ENCODE results near the gene CNNM4.
"Not testable (repeated sequence)": the region's sequence is repeated elsewhere in the genome, so short reads cannot be mapped to it uniquely, and the experiment has no call there.

CNNM4 gene

DNA sequence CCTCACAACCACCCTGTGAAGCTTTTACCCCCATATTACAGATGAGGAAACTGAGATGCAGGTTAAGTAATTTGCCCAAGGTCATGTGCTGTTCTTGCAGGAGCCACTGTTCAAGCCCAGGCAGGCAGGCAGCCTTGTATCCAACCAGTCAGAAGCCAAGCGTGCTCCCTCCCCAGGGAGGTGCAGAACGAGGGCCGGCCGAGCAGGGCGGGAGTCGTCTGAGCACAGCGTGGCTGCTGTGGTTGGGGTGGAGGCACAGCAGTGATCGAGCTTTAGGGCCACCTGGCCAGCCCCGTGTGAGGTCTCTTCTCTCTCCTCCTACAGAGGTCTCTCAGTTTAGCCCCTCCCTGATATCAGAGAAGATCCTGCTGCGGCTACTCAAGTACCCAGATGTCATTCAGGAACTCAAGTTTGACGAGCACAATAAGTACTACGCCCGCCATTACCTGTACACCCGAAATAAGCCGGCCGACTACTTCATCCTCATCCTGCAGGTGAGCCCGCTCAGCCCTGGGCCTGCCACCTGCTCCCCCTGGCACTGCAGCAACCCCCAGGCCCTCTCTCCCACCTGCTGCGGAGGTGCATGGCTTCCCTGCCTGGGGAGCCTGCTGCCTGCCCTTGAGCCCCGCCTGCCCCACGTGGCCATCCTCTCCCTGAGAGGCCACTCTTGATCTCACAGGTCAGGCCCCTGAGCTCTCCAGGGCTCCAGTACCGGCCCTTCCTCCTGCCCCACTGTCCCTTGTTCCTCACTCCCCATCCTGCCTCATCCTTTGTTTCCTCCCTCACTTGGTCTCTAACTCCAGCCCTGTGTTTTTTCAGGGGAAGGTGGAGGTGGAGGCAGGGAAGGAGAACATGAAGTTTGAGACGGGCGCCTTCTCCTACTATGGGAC, 38.3 kb downstream of the CNNM4 start:
- peaks cover 15% of the 10 kb centered on the region for H3K36me3 ChIP-seq (ENCODE audit: insufficient read depth, low read length)
- H3K9ac ChIP-seq (ENCODE audit: low read length): no peak overlapping the region
- no peak overlapping the region for H3K4me3 ChIP-seq (ENCODE audit: low read depth in 1 of 2, low read length in 2 of 2)
- H3K27ac ChIP-seq (ENCODE audit: low read depth, low read length): no peak overlapping the region
- no peaks in the 10 kb centered on the region for H3K27me3 ChIP-seq (ENCODE audit: control insufficient read depth in 1 of 2, insufficient read depth in 2 of 2, low read length in 2 of 2)
- H3K9me3 ChIP-seq (ENCODE audit: low read length): no peaks in the 10 kb centered on the region
- H3K4me1 ChIP-seq (ENCODE audit: insufficient read depth, low read length): peaks cover 7% of the 10 kb centered on the region

GRCh38 chr2:96799623-96799935, 38.9 kb downstream of the CNNM4 start:
- no peak overlapping the region for H3K4me3 ChIP-seq (ENCODE audit: low read depth in 1 of 2, low read length in 2 of 2)
- H3K27ac ChIP-seq (ENCODE audit: low read depth, low read length): no peak overlapping the region
- H3K9ac ChIP-seq (ENCODE audit: low read length): no peak overlapping the region
- peaks cover 7% of the 10 kb centered on the region for H3K4me1 ChIP-seq (ENCODE audit: insufficient read depth, low read length)
- no peaks in the 10 kb centered on the region for H3K9me3 ChIP-seq (ENCODE audit: low read length)
- H3K36me3 ChIP-seq (ENCODE audit: insufficient read depth, low read length): peaks cover 15% of the 10 kb centered on the region
- no peaks in the 10 kb centered on the region for H3K27me3 ChIP-seq (ENCODE audit: control insufficient read depth in 1 of 2, insufficient read depth in 2 of 2, low read length in 2 of 2)

DNA sequence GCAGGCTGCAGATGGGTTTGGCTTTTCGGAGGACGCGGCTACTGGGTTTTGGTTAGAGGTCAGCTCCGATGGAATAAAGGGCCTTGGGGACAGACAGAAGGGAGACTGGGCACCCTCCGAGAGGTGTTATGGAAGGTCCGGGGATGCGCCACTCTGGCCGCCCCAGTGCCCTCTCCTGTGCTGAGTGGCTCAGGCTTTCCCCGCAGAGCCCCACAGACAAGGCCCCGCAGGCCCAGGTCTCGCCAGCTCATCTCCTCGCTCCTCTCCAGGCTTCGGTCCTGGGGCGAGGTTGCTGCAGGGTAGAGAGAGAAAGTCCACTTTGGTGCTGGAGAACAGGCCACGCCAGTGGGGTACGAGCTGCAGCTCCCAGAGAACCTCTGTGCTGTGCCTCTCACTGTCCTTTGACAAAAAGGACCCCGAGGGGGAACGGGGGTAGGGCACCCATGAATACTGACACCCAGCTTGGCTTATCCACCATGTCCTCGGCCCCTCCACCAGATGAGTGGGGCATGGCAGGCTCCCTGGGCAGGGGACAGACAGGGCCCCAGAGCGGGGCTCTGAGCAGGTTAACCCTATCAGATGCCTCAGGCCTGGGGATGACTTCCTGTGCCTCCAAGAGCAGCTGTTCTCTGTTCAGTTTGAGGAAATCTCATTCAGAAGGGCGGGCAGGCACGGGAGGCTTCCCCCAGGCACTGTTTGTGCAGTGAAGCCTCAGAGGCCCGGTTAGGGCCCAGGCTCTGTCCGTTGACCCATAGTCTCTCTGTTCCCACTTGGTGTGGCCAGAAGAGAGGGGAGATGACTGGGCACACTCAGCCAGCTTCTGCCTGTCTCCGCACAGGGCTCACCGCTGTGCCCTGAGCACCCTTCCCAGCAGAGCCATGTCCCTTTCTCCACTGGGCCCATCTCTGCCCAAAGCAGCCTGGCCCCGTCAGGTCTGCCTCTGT, 39.6 kb downstream of the CNNM4 start:
- H3K27ac ChIP-seq (ENCODE audit: low read depth, low read length): no peak overlapping the region
- H3K4me1 ChIP-seq (ENCODE audit: insufficient read depth, low read length): peaks cover 7% of the 10 kb centered on the region
- H3K9me3 ChIP-seq (ENCODE audit: low read length): no peaks in the 10 kb centered on the region
- peaks cover 15% of the 10 kb centered on the region for H3K36me3 ChIP-seq (ENCODE audit: insufficient read depth, low read length)
- no peak overlapping the region for H3K4me3 ChIP-seq (ENCODE audit: low read depth in 1 of 2, low read length in 2 of 2)
- no peaks in the 10 kb centered on the region for H3K27me3 ChIP-seq (ENCODE audit: control insufficient read depth in 1 of 2, insufficient read depth in 2 of 2, low read length in 2 of 2)
- no peak overlapping the region for H3K9ac ChIP-seq (ENCODE audit: low read length)

DNA sequence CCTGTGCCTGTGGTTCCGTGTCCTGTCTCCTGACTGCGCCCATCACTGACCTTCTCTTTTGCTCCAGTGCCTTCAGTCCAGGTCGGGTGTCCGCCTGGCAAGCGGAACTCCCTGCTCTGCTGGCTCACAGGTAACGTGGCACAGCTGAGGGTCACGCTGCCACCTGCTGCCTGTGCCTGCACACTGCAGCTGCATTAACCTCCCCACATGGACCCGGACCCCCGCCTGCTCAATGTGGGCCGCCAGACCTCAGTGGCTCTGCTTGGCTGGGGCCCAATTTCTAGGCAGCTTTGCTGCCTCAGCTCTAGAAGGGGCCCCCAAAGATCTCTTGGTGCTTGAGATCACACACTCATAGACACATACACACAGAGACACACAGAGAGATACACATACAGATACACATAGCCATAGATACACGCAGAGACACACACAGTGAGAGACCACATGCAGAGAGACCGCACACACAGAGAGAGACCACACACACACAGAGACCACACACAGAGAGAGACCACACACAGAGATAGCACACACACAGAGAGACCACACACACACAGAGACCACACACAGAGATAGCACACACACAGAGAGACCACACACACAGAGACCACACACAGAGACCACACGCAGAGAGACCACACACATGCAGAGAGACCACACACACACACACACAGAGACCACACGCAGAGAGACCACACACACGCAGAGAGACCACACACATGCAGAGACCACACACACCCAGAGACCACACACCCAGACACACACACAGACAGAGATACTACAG, 40.5 kb downstream of the CNNM4 start:
- H3K9ac ChIP-seq (ENCODE audit: low read length): no peak overlapping the region
- H3K27me3 ChIP-seq (ENCODE audit: control insufficient read depth in 1 of 2, insufficient read depth in 2 of 2, low read length in 2 of 2): no peaks in the 10 kb centered on the region
- H3K4me1 ChIP-seq (ENCODE audit: insufficient read depth, low read length): peaks cover 7% of the 10 kb centered on the region
- peaks cover 15% of the 10 kb centered on the region for H3K36me3 ChIP-seq (ENCODE audit: insufficient read depth, low read length)
- H3K9me3 ChIP-seq (ENCODE audit: low read length): no peaks in the 10 kb centered on the region
- H3K4me3 ChIP-seq (ENCODE audit: low read depth in 1 of 2, low read length in 2 of 2): no peak overlapping the region
- H3K27ac ChIP-seq (ENCODE audit: low read depth, low read length): no peak overlapping the region

DNA sequence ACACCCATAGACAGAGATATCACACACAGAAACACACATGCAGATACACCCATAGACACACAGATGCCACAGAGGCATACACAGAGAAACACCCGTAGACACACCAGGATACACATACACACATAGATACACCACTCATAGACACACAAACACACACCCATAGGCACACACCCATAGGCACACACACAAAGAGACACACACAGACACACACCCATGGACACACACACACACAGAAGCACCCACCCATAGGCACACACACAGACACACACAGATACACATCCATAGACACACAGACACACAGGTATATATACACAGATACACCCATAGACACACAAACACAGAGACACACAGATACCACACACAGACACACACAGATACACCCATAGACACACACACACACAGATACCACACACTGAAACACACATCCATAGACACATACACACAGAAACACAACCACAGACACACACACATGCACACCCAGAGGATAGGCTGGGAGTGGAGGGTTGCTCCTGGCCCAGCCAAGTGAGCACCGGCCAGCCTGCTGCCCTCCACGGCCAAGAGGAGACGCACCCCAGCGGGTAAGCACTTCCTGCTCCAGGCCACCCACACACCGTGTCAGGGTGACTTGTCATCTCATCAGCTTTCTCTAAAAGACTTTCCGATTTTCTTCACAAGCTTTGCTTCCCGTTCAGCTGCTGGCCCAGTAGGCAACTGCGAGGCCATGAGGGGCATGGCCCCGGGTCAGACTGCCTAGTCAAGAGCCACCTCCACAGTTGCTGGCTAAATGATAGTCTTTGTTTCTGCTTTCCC, 41.3 kb downstream of the CNNM4 start:
- Histone ChIP-seq H3K36me3 (ENCODE audit: insufficient read depth, low read length) (peaks cover 15% of the 10 kb centered on the region), H3K4me1 (ENCODE audit: insufficient read depth, low read length) (peaks cover 7% of the 10 kb centered on the region), H3K4me3 (ENCODE audit: low read depth in 1 of 2, low read length in 2 of 2) (no peak overlapping the region), H3K9me3 (ENCODE audit: low read length) (no peaks in the 10 kb centered on the region), H3K27ac (ENCODE audit: low read depth, low read length) (no peak overlapping the region), H3K27me3 (ENCODE audit: control insufficient read depth in 1 of 2, insufficient read depth in 2 of 2, low read length in 2 of 2) (no peaks in the 10 kb centered on the region), H3K9ac (ENCODE audit: low read length) (no peak overlapping the region)

- Histone ChIP-seq H3K9ac (ENCODE audit: low read length) (no peak overlapping the region), H3K4me1 (ENCODE audit: insufficient read depth, low read length) (peaks cover 7% of the 10 kb centered on the region), H3K9me3 (ENCODE audit: low read length) (no peaks in the 10 kb centered on the region), H3K4me3 (ENCODE audit: low read depth in 1 of 2, low read length in 2 of 2) (no peak overlapping the region), H3K27me3 (ENCODE audit: control insufficient read depth in 1 of 2, insufficient read depth in 2 of 2, low read length in 2 of 2) (no peaks in the 10 kb centered on the region), H3K27ac (ENCODE audit: low read depth, low read length) (no peak overlapping the region), H3K36me3 (ENCODE audit: insufficient read depth, low read length) (peaks cover 10% of the 10 kb centered on the region)
These were observed 42.0 kb downstream of the CNNM4 start for GRCh38 chr2:96802721-96803120.

DNA sequence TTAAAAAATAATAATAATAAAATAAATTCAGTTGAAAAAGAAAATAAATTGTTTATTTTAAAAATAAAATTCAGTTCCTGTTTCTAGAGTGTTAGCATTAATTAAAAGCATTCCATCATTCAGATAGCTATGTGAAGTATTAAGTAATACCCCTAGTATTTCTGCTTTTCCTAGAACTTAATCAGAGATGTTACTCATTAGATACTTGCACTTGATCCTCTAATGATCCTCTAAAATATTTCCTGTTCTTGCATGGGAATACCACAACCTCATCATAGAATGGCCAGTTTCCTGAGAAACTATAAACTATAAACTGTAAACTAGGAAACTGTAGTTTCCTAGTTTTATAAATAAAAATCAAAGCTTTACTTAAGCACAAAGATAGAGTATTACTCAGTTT, 44.3 kb downstream of the CNNM4 start:
- no peak overlapping the region for H3K9ac ChIP-seq (ENCODE audit: low read length)
- H3K4me1 ChIP-seq (ENCODE audit: insufficient read depth, low read length): peaks cover 7% of the 10 kb centered on the region
- H3K4me3 ChIP-seq (ENCODE audit: low read depth in 1 of 2, low read length in 2 of 2): no peak overlapping the region
- no peaks in the 10 kb centered on the region for H3K9me3 ChIP-seq (ENCODE audit: low read length)
- no peaks in the 10 kb centered on the region for H3K27me3 ChIP-seq (ENCODE audit: control insufficient read depth in 1 of 2, insufficient read depth in 2 of 2, low read length in 2 of 2)
- H3K27ac ChIP-seq (ENCODE audit: low read depth, low read length): no peak overlapping the region
- peaks cover 14% of the 10 kb centered on the region for H3K36me3 ChIP-seq (ENCODE audit: insufficient read depth, low read length)

DNA sequence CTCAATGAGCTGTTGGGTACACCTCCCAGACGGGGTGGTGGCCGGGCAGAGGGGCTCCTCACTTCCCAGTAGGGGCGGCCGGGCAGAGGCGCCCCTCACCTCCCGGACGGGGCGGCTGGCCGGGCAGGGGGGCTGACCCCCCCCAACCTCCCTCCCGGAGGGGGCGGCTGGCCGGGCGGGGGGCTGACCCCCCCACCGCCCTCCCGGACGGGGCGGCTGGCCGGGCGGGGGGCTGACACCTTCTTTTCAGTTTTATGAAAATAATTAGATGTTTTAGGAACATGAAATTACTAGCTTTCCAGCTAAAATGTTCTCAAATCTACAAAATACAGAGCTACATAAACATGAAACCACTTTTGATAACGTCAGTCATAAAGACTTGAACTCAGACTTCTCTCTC, 45.2 kb downstream of the CNNM4 start:
- not testable (repeated sequence) for H3K27ac ChIP-seq (ENCODE audit: low read depth, low read length); H3K9ac ChIP-seq (ENCODE audit: low read length); H3K4me3 ChIP-seq (ENCODE audit: low read depth in 1 of 2, low read length in 2 of 2); H3K9me3 ChIP-seq (ENCODE audit: low read length); H3K4me1 ChIP-seq (ENCODE audit: insufficient read depth, low read length); H3K27me3 ChIP-seq (ENCODE audit: control insufficient read depth in 1 of 2, insufficient read depth in 2 of 2, low read length in 2 of 2)
- peaks cover 20% of the 10 kb centered on the region for H3K36me3 ChIP-seq (ENCODE audit: insufficient read depth, low read length)

DNA sequence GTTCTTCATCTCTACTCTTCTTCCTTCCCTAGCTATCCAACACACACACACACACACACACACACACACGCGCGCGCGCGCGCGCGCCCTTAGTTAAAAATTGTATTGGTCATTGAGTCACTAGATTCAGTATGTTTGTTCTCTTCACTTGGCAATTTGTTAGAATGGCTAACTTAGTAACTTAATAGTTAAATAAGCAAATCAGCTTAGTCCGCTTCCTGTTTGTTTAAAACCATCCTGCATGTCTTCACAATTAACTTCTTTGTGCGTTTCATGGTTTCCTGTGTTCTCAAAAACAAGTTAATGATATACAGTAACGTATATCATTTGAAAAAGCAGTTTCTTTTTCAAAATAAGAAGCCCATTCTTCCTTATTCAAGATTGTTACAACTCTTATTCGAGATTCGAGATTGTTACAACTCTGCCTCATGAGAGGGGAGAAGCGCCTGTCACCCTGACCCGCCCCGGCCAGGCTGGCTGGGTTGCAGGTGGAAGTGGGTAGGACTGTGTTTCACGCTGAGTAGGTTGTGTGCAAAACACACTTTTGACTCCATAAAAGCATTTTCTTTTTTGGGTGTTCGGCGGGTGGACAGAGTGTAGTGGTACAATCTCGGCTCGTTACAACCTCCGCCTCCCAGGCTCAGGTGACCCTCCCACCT, 45.9 kb downstream of the CNNM4 start:
- Histone ChIP-seq H3K4me1 (ENCODE audit: insufficient read depth, low read length) (no peaks in the 10 kb centered on the region), H3K9me3 (ENCODE audit: low read length) (no peaks in the 10 kb centered on the region), H3K9ac (ENCODE audit: low read length) (no peak overlapping the region), H3K4me3 (ENCODE audit: low read depth in 1 of 2, low read length in 2 of 2) (no peak overlapping the region), H3K27ac (ENCODE audit: low read depth, low read length) (no peak overlapping the region), H3K36me3 (ENCODE audit: insufficient read depth, low read length) (peaks cover 20% of the 10 kb centered on the region), H3K27me3 (ENCODE audit: control insufficient read depth in 1 of 2, insufficient read depth in 2 of 2, low read length in 2 of 2) (no peaks in the 10 kb centered on the region)

DNA sequence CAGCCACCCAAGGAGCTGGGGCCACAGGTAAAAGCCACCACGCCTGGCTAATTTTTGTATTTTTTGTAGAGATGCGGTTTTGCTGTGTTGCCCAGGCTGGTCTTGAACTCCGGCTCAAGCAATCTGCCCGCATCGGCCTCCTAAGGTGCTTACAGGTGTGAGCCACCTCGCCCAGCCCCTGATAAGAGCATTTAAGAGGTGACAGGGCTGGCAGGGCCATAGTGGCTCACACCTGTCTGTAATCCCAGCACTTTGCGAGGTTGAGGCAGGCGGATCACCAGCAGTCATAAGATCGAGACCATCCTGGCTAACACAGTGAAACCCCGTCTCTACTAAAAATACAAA, 46.4 kb downstream of the CNNM4 start:
- Histone ChIP-seq H3K9me3 (ENCODE audit: low read length) (no peaks in the 10 kb centered on the region), H3K9ac (ENCODE audit: low read length) (no peak overlapping the region), H3K27ac (ENCODE audit: low read depth, low read length) (no peak overlapping the region), H3K4me3 (ENCODE audit: low read depth in 1 of 2, low read length in 2 of 2) (no peak overlapping the region), H3K27me3 (ENCODE audit: control insufficient read depth in 1 of 2, insufficient read depth in 2 of 2, low read length in 2 of 2) (no peaks in the 10 kb centered on the region), H3K4me1 (ENCODE audit: insufficient read depth, low read length) (peaks cover 2% of the 10 kb centered on the region), H3K36me3 (ENCODE audit: insufficient read depth, low read length) (peaks cover 17% of the 10 kb centered on the region)

Data from muscle layer of colon (tissue), 2 donors.